Measurements from ENCODE around the gene SBK3.
A peak's percentile ranks its signal among the peaks of the same experiment; 100 is the strongest.
"Not testable (repeated sequence)": the region's sequence is repeated elsewhere in the genome, so short reads cannot be mapped to it uniquely, and the experiment has no call there.

SBK3 gene

GRCh38 chr19:55516878-55517620 lies 28.3 kb downstream of the SBK3 start:
- DNase-seq (ENCODE audit: low read depth): peak; percentile 83

GRCh38 chr19:55508120-55508519 lies 37.2 kb downstream of the SBK3 start:
- no peak for DNase-seq (ENCODE audit: low read depth)

GRCh38 chr19:55504981-55505380 lies 40.4 kb downstream of the SBK3 start:
- no peak for DNase-seq (ENCODE audit: low read depth)

GRCh38 chr19:55504252-55504603 lies 41.1 kb downstream of the SBK3 start:
- no peak for DNase-seq (ENCODE audit: low read depth)

- peak; percentile 89 for DNase-seq (ENCODE audit: low read depth)
Measured at GRCh38 chr19:55503502-55504251, 41.7 kb downstream of the SBK3 start.

GRCh38 chr19:55503157-55503501 lies 42.2 kb downstream of the SBK3 start:
- DNase-seq (ENCODE audit: low read depth): no peak

GRCh38 chr19:55502197-55502952 lies 43.0 kb downstream of the SBK3 start:
- DNase-seq (ENCODE audit: low read depth): no peak

GRCh38 chr19:55500368-55500952 lies 44.9 kb downstream of the SBK3 start:
- no peak for DNase-seq (ENCODE audit: low read depth)

GRCh38 chr19:55498246-55498840 lies 47.0 kb downstream of the SBK3 start:
- no peak for DNase-seq (ENCODE audit: low read depth)

- DNase-seq (ENCODE audit: low read depth): no peak
Measured at GRCh38 chr19:55497763-55498162, 47.6 kb downstream of the SBK3 start.

- not testable (repeated sequence) for DNase-seq (ENCODE audit: low read depth)
Measured at GRCh38 chr19:55496820-55497219, 48.5 kb downstream of the SBK3 start.

- no peak for DNase-seq (ENCODE audit: low read depth)
Measured at GRCh38 chr19:55495646-55496349, 49.5 kb downstream of the SBK3 start.

GRCh38 chr19:55494172-55494761 lies 51.1 kb downstream of the SBK3 start:
- DNase-seq (ENCODE audit: low read depth): no peak

GRCh38 chr19:55493645-55494171 lies 51.6 kb downstream of the SBK3 start:
- DNase-seq (ENCODE audit: low read depth): no peak

GRCh38 chr19:55493052-55493644 lies 52.2 kb downstream of the SBK3 start:
- DNase-seq (ENCODE audit: low read depth): no peak

- DNase-seq (ENCODE audit: low read depth): no peak
Measured at GRCh38 chr19:55492362-55492944, 52.9 kb downstream of the SBK3 start.

- DNase-seq (ENCODE audit: low read depth): no peak
Measured at GRCh38 chr19:55491546-55492360, 53.6 kb downstream of the SBK3 start.

All from stimulated activated CD8-positive, alpha-beta memory T cell treated with anti-CD3 and anti-CD28 coated beads, Interleukin-7, amount 100 ng/mL, for 24 hours (primary cell).